ENCODE measurements around the gene CDA. TPM values are rescaled to one million over a fixed set of nuclear protein-coding genes. Genes with fewer than 3 reads are reported as not detected.

CDA gene
- total RNA-seq, 6 donors from 2014 or later = 2.6 to 9.3 (median 3.0) TPM; not detected in 1

- Histone ChIP-seq H3K4me1 (no peaks in the 10 kb centered on the region), H3K36me3 (no peaks in the 10 kb centered on the region)
- no peak for ATAC-seq (ENCODE audit: low FRiP score in 2 of 2)
Measured at GRCh38 chr1:20560966-20561365, 27.9 kb upstream of the CDA start.

GRCh38 chr1:20565234-20565633 lies 23.7 kb upstream of the CDA start:
- no peak for TF ChIP-seq CTCF (IDR thresholded peaks at IDR 0.05)
- no peak for TF ChIP-seq POLR2AphosphoS5 (IDR thresholded peaks at IDR 0.05)
- Histone ChIP-seq H3K4me1 (no peaks in the 10 kb centered on the region), H3K27ac (no peak overlapping the region), H3K36me3 (no peaks in the 10 kb centered on the region), H3K4me3 (no peak overlapping the region), H3K27me3 (no peaks in the 10 kb centered on the region), H3K9me3 (no peaks in the 10 kb centered on the region)
- ATAC-seq (ENCODE audit: low FRiP score in 2 of 2) (no peak), DNase-seq (no peak)
- WGBS, 2 donors = 62 to 64% methylated on average over 4 of the region's 4 CpGs

More at GRCh38 chr1:20560966-20561365, 27.9 kb upstream of the CDA start:
- Histone ChIP-seq H3K27ac (no peak overlapping the region), H3K27me3 (peaks cover 0 to 2% (median 0%) of the 10 kb centered on the region in 4 donors), H3K4me3 (no peak overlapping the region), H3K9me3 (no peaks in the 10 kb centered on the region)
- 17 to 67% methylated on average over 1 of the region's 1 CpG for WGBS, 2 donors
- TF ChIP-seq EP300 (IDR thresholded peaks at IDR 0.05) (no peak), POLR2A (IDR thresholded peaks at IDR 0.05) (no peak), CTCF (IDR thresholded peaks at IDR 0.05) (no peak), POLR2AphosphoS5 (IDR thresholded peaks at IDR 0.05) (no peak)
- DNase-seq = no peak

- Histone ChIP-seq H3K9me3 (peaks cover 0 to 10% (median 8%) of the 10 kb centered on the region in 4 donors), H3K4me3 (no peak overlapping the region), H3K27ac (no peak overlapping the region), H3K36me3 (no peaks in the 10 kb centered on the region), H3K27me3 (no peaks in the 10 kb centered on the region), H3K4me1 (no peaks in the 10 kb centered on the region)
- TF ChIP-seq EP300 (IDR thresholded peaks at IDR 0.05) (no peak), POLR2A (IDR thresholded peaks at IDR 0.05) (no peak), POLR2AphosphoS5 (IDR thresholded peaks at IDR 0.05) (no peak), CTCF (IDR thresholded peaks at IDR 0.05) (no peak)
- WGBS, 2 donors = 84 to 90% methylated on average over 4 of the region's 4 CpGs
- ATAC-seq (ENCODE audit: low FRiP score in 2 of 2) (peak in 1 of 2 donors; percentile 63), DNase-seq (no peak)
Measured at GRCh38 chr1:20569523-20570098, 19.3 kb upstream of the CDA start.

- H3K27me3 ChIP-seq = no peaks in the 10 kb centered on the region
- no peak for TF ChIP-seq POLR2AphosphoS5 (IDR thresholded peaks at IDR 0.05)
- no peak for TF ChIP-seq EP300 (IDR thresholded peaks at IDR 0.05)
- no peak for TF ChIP-seq POLR2A (IDR thresholded peaks at IDR 0.05)
- TF ChIP-seq CTCF (IDR thresholded peaks at IDR 0.05) = no peak
Measured at GRCh38 chr1:20571427-20571826, 17.5 kb upstream of the CDA start.

GRCh38 chr1:20573987-20574386 lies 14.9 kb upstream of the CDA start:
- no peak overlapping the region for H3K27ac ChIP-seq
- ATAC-seq (ENCODE audit: low FRiP score in 2 of 2) (no peak), DNase-seq (no peak)
- H3K27me3 ChIP-seq = no peaks in the 10 kb centered on the region
- peaks cover 0 to 4% (median 0%) of the 10 kb centered on the region in 4 donors for H3K4me1 ChIP-seq
- 61 to 69% methylated on average over 1 of the region's 1 CpG for WGBS, 2 donors
- H3K4me3 ChIP-seq = no peak overlapping the region
- H3K36me3 ChIP-seq = no peaks in the 10 kb centered on the region
- peaks cover 0 to 10% (median 8%) of the 10 kb centered on the region in 4 donors for H3K9me3 ChIP-seq
- TF ChIP-seq POLR2A (IDR thresholded peaks at IDR 0.05) (no peak), CTCF (IDR thresholded peaks at IDR 0.05) (no peak), EP300 (IDR thresholded peaks at IDR 0.05) (no peak), POLR2AphosphoS5 (IDR thresholded peaks at IDR 0.05) (no peak)

More at GRCh38 chr1:20571427-20571826, 17.5 kb upstream of the CDA start:
- DNase-seq (no peak), ATAC-seq (ENCODE audit: low FRiP score in 2 of 2) (no peak)
- Histone ChIP-seq H3K4me3 (no peak overlapping the region), H3K27ac (no peak overlapping the region), H3K36me3 (no peaks in the 10 kb centered on the region), H3K9me3 (peaks cover 0 to 10% (median 8%) of the 10 kb centered on the region in 4 donors), H3K4me1 (peaks cover 0 to 4% (median 0%) of the 10 kb centered on the region in 4 donors)
- 80 to 90% methylated on average over 5 of the region's 5 CpGs for WGBS, 2 donors

Measured in upper lobe of left lung (tissue), 6 donors.